GM12891 (cell line): ENCODE results near the gene NKAIN4.

Experiments used
- DNase-seq: peaks from one replicate; pipeline ENCODE4 v3.0.0; 2011; ENCODE audit warnings: low spot score; ENCODE audit not compliant: insufficient read length
- FAIRE-seq: peaks from 2 replicates; lab custom pipeline; 2011; peaks lifted over from hg19 to GRCh38; lab: Jason Lieb, UNC
- PAX5 ChIP-seq: IDR thresholded peaks from 2 replicates; pipeline ENCODE4 v1.6.1; 2011; ENCODE audit warnings: low read length, moderate library complexity, mild to moderate bottlenecking; ENCODE audit not compliant: insufficient read depth, severe bottlenecking
- POLR2A ChIP-seq: IDR thresholded peaks from 2 replicates; pipeline ENCODE4 v1.6.1; 2011; ENCODE audit warnings: low read depth, low read length, control low read depth
- POLR2AphosphoS5 ChIP-seq: IDR thresholded peaks from 2 replicates; pipeline ENCODE4 v1.6.1; 2011; ENCODE audit warnings: low read depth, low read length, control low read depth
- POU2F2 ChIP-seq: IDR thresholded peaks from 2 replicates; pipeline ENCODE4 v1.6.1; 2011; ENCODE audit warnings: low read depth, mild to moderate bottlenecking, control low read depth, low read length, moderate library complexity
- SPI1 ChIP-seq: IDR thresholded peaks from 2 replicates; pipeline ENCODE4 v1.6.1; 2011; ENCODE audit warnings: low read depth, low read length, control low read depth
- TAF1 ChIP-seq: IDR thresholded peaks from 2 replicates; pipeline ENCODE4 v1.6.1; 2011; ENCODE audit warnings: low read depth, low read length, control low read depth

NKAIN4 gene

DNA sequence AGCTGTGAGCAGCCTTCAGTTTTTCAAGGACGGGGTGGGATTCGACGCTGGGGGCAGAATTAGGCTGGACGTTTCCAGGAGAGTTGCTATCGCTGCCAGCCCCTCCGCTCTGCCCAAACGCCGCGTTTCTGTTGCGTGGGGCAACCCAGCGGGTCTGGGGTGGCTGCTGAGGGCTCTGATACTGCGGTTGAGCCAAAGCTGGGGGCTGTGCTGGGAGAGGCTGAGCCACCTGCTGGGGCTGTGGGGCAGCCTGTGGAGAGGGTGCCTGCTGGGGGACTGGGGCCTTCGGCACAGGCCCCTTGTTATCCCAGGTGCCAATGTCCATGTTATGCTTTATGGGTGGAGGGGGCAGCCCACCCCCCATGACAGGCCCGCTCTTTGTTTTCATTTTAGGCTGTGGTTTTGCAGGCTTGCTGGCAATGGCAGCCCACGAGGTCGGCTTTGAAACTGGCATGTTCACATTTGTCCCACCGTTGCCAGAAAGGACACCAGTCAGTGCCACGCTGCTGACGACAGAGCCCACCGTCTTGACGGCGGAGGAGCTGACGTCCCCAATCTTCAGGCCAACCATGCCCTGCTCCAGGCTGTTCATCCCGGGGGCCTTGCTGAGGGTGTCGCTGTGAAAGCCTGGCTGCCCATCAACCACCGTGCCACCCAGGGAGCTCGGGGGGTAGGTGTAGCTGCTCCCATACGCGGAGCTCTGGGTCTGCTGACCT is 51.3 kb downstream of the NKAIN4 start:
- no peak for FAIRE-seq
- TF ChIP-seq POLR2A, result no peak
- no peak for TF ChIP-seq POU2F2
- TF ChIP-seq POLR2AphosphoS5, result no peak
- no peak for TF ChIP-seq TAF1
- no peak for TF ChIP-seq SPI1
- no peak for TF ChIP-seq PAX5
- DNase-seq, result no peak

DNA sequence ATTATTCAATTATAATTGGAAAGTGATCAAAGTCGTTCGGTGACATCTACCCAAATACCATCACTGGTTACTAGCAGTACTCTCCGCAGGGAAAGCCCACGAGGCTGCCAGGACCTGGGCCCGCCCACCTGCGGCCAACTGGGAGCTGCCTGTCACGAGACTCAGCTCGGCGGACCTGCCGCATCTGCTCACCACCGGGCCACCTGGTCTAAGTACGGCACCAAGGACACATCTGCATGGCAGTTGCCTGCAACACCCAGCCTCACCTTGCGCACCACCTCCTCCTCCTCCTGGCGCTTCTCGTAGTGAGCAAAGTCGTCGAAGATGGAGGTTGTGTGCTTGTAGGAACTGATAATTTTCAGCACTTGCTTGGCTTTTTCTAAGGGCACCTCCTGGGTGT is 52.2 kb downstream of the NKAIN4 start:
- no peak for DNase-seq
- FAIRE-seq, result no peak
- TF ChIP-seq POLR2A (no peak), POU2F2 (no peak), POLR2AphosphoS5 (no peak), TAF1 (no peak), PAX5 (no peak), SPI1 (no peak)

DNA sequence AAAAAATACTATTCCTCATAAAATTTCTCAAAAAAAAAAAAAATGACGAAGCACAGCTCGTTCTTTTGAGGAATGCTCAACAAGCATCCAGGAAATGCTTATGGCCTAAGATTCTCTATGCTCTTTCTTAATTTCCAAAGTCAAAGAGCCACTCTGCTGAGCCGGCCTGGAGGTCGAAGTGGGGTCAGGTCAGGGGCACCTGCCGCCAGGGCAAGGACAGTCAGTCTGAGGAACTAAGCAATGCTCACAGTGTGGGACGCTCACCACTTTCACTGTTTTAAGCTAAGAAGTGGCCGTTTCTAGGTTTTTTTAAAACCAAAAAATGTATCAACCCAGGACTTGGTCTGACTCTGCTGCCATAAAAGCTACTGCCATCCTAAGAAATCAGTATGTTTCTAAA is 55.7 kb downstream of the NKAIN4 start:
- FAIRE-seq (no peak), DNase-seq (no peak)
- TF ChIP-seq POU2F2 (no peak), TAF1 (no peak), PAX5 (no peak), POLR2AphosphoS5 (no peak), POLR2A (no peak), SPI1 (no peak)

DNA sequence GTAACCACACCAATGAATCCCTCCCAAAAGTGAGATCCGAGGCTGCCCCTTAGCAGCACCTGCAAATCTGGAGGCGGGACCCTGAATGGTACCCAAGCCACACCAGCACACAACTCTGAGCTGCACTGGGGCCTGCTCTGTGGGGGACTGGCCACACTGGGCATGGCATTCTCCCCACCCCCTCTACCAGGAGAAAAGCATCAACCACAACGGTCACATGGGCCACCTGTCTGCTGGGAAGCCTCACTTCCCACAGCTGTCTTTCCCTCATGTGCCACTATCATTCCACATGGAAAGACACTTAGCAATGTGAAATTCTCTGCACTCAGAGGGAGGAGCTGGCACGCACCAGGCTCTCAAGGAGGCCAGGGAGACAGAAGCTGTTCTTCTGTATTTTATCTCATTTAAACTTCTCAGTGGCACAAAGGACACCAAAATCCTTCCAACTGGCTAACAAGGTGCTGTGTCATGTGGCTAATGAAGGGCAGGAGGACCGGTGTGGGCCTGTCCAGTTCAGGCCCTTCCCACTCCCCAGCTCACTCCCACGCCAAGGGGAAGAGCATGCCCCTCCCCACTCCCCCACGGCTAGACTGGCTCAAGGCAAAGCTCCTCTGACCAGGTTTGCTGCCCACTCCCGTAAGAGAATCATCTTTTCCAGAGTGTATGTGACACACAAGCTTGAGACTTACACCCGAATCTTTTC is 57.3 kb downstream of the NKAIN4 start:
- FAIRE-seq, result no peak
- TF ChIP-seq POU2F2, result no peak
- TF ChIP-seq POLR2A, result no peak
- no peak for TF ChIP-seq TAF1
- TF ChIP-seq SPI1, result no peak
- no peak for TF ChIP-seq PAX5
- no peak for TF ChIP-seq POLR2AphosphoS5
- no peak for DNase-seq

DNA sequence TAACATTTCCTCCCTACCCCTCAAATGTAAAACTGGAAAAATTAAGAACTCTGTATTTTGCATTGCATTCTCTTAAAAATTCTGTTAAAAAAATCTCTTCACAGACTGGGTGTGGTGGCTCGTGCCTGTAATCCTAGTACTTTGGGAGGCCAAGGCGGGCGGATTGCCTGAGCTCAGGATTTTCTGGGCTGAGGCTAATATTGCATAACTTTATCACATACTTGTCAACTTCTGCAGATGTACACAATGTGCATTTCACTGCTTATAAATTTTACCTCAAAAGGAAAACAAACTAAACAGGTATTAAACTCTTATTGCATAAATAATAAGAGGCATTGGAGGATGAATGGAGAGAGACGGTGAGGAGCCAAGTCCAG is 59.5 kb downstream of the NKAIN4 start:
- DNase-seq (no peak), FAIRE-seq (no peak)
- no peak for TF ChIP-seq PAX5
- no peak for TF ChIP-seq POLR2A
- TF ChIP-seq SPI1, result no peak
- TF ChIP-seq TAF1, result no peak
- no peak for TF ChIP-seq POU2F2
- no peak for TF ChIP-seq POLR2AphosphoS5

DNA sequence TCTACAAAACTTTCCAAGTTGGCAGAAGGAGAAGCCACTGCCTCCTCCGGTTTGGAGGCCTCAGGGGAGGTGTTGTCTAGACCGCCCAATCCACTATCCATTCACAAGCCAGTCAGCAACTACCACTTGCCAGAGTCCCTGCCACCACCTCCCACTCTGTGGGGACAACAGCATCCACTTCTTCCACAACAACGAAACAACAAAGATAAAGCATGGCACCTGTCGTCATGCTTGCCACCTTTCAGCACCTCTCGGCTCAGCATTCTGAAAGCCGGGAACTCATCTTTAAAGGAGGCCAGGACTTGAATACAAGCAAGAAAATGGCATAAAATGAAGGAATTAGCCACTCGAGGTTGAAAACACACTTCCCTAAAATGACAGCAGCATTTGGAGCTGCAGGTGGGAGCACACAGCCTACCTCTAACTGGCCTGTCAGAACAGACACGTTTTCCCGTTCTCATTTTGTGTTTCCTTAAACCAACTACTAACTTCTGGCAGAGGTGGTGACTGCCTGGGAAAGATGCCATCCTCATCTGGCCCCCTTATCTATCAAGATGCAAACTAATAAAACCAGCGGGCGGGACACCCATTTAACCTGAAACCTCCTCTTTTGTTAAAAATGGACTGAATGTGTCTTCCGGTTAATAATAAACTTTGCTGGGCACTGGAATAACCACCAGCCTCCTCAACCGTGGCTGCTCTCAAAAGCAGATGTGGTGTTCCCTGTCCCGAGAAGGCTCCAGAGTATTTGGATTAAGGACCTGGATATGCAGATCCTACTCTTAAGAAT is 60.1 kb downstream of the NKAIN4 start:
- FAIRE-seq (no peak), DNase-seq (no peak)
- TF ChIP-seq SPI1 (no peak), POLR2A (no peak), PAX5 (no peak), POLR2AphosphoS5 (no peak), POU2F2 (no peak), TAF1 (no peak)

DNA sequence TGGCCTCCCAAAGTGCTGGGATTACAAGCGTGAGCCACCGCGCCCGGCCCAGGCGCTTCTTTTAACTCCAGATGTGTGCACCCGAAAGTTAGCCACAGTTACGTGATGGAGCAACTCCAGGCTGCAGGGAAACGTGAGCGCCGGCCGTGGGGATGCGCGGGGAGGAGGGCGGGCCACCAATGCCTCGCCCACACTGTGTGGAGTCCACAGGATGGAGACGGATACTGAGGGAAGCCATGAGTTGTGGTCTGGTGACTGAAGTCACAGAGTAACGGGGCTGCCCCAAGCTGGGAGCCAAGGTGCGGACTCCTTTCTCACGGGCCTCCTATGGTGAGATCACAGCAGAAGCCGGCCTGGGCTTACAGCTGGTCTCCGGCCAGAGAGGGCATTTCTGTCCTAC is 61.5 kb downstream of the NKAIN4 start:
- DNase-seq (no peak), FAIRE-seq (no peak)
- TF ChIP-seq POLR2AphosphoS5 (no peak), SPI1 (no peak), TAF1 (no peak), PAX5 (no peak), POLR2A (no peak), POU2F2 (no peak)

DNA sequence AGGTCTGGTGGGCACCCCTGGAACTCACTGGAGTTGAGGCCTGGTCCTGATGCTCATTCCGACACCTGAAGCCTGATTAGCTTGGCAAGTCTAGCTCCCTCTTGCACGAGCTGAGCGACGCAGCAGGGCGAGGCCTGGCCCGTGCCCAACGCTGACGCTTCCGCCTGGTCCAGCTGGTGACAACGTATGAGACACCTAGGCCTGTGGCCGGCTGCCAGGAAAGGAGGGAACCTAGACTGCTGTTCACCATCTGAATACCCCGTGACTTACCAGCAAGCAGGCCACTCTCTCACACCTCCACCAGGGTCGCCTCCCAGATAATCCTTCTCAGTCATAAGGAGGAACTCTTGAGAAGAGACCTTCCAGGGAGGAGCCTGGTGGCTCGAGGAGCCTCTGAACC is 62.9 kb downstream of the NKAIN4 start:
- DNase-seq (no peak), FAIRE-seq (no peak)
- no peak for TF ChIP-seq TAF1
- no peak for TF ChIP-seq POU2F2
- no peak for TF ChIP-seq POLR2AphosphoS5

DNA sequence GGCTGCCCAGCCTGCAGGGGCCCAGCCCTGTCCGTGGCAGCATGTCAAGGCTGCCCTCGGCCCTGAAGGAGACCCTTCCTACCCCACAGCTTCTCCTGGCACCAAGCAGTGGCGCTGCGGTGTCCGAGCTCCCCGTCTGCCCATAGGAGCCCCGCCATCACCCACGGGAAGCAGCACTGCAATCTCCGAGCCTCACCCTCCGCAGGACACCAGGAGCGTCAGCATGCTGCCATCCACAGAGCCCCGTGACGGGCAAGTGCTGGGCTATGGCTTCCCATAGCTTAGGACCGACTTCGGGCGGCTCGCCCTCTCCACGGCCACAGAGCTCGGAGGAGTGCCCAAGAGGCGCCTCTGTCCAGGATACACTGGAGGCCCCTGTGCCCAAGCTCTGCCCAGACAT is 63.4 kb downstream of the NKAIN4 start:
- FAIRE-seq (no peak), DNase-seq (no peak)
- TF ChIP-seq POLR2AphosphoS5, result no peak
- no peak for TF ChIP-seq TAF1
- TF ChIP-seq POLR2A, result no peak
- no peak for TF ChIP-seq POU2F2
- TF ChIP-seq PAX5, result no peak
- no peak for TF ChIP-seq SPI1
